Lower leg skin (tissue), 3 donors: Measurements from ENCODE around the gene FANK1.

Source experiments
- CTCF ChIP-seq, 3 donors: fragments of 450-650 bp; IDR thresholded peaks; one replicate each; pipeline ENCODE4 v1.5.1; 2016; ENCODE audit warnings: antibody characterized with exemption in 3 of 3, mild to moderate bottlenecking in 3 of 3, moderate library complexity in 2 of 3
- POLR2A ChIP-seq, 2 donors: fragments of 450-650 bp; IDR thresholded peaks; one replicate each; pipeline ENCODE4 v1.6.1; 2016 to 2017; ENCODE audit warnings: antibody characterized with exemption in 2 of 2, mild to moderate bottlenecking in 1 of 2, moderate library complexity in 1 of 2

DNA sequence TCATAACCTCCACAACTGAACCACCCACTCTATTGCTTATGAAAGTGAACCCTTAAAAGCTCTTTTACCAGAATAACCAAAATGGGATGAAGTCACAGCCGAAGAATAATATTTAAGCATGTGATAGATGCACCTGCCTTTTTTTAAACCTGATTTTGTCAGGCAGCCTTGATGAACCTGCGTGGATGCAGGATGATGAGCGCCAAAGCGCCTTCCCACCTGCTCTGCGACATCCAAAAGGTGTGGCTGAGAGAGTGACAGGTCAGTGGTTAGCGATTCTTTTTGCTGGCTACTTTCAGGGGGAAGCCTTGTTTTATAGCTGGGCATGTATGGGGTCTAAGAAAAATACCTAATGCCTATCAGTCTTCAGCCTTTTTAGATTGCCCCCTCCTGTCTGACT, 157.8 kb downstream of the FANK1 start:
- TF ChIP-seq CTCF (IDR thresholded peaks at IDR 0.05) (no peak), POLR2A (IDR thresholded peaks at IDR 0.05) (no peak)
